Fibroblast of lung (primary cell): ENCODE measurements around the gene CMYA5.

Experiments
- CTCF ChIP-seq, 2 donors: IDR thresholded peaks in 1 of 2; conservative IDR thresholded peaks in 1 of 2; 1 replicate in 1 of 2; 2 replicates in 1 of 2; pipeline ENCODE4 v1.5.1; 2011 to 2012; ENCODE audit warnings: low read length in 2 of 2, control low read depth in 1 of 2, inconsistent platforms in 1 of 2, low read depth in 1 of 2, mild to moderate bottlenecking in 1 of 2
- EZH2 ChIP-seq: IDR thresholded peaks from 2 replicates; pipeline ENCODE4 v1.5.1; 2012; ENCODE audit warnings: low read length, control low read depth, mild to moderate bottlenecking; ENCODE audit errors: missing control alignments

- TF ChIP-seq CTCF (conservative IDR thresholded peaks at IDR 0.05 in 1 of 2, IDR thresholded peaks at IDR 0.05 in 1 of 2; ENCODE audit: low read depth in 1 of 2, low read length in 2 of 2): no peak
- no peak for TF ChIP-seq EZH2
Observed at GRCh38 chr5:79842991-79843390, 153.4 kb downstream of the CMYA5 start.
